A673 (cell line): ENCODE measurements around the gene CNTN6.

Source experiments
- CTCF ChIP-seq: fragments of 300-800, 200-600 bp; sonication (generic); conservative IDR thresholded peaks from 2 replicates; pipeline ENCODE4 v1.5.1; 2017; ENCODE audit warnings: low read depth, mild to moderate bottlenecking, antibody characterized with exemption, low read length, moderate library complexity, mixed read lengths
- EZH2 ChIP-seq: fragments of 200-600 bp; sonication (generic); IDR thresholded peaks from 2 replicates; pipeline ENCODE4 v1.6.1; 2017; ENCODE audit warnings: borderline replicate concordance, low read depth, mild to moderate bottlenecking, mixed read lengths, antibody characterized with exemption, low read length; ENCODE audit not compliant: poor library complexity, severe bottlenecking

DNA sequence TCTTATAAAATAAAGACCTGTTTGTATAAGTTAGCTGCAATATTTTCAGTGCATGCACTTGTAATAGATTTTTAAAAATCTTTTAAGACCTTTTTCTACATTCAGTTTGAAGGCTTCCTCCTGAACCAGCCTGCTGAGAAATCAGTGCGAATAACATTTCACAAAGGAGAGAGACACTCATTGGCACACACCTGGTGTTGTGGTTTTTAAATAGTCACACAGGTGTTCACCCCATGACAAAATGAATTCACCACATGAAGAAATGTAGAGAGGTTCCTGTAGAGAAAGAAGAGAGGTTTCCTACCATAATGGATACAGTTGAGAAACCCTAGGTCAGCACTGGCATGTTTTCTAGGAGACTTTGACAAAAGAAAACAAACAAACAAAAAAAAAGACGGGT lies 237.3 kb downstream of the CNTN6 start:
- TF ChIP-seq CTCF (no peak), EZH2 (no peak)
